Activated CD8-positive, alpha-beta T cell treated with anti-CD3 and anti-CD28 coated beads for 36 hours (primary cell): ENCODE measurements around the gene CLIC3. TPM values are rescaled to one million over a fixed set of nuclear protein-coding genes. Genes with fewer than 3 reads are reported as not detected.

ENCODE experiments used
- ATAC-seq: fragments of 200-7000 bp; cut with Tn5 transposase; one replicate; pipeline ENCODE4 v1.10.0; 2021; ENCODE audit warnings: mild to moderate bottlenecking, moderate library complexity
- CTCF ChIA-PET: fragments of 350-600 bp; sonication (Branson Sonifier 250); formaldehyde crosslinking; loops from one replicate; lab custom pipeline; 2021; ENCODE audit warnings: antibody characterized with exemption; lab: Charles Lee
- POLR2A ChIA-PET: fragments of 350-600 bp; sonication (Branson Sonifier 250); formaldehyde crosslinking; loops from one replicate; lab custom pipeline; 2021; ENCODE audit warnings: antibody characterized with exemption; lab: Charles Lee
- DNase-seq: peaks from one replicate; pipeline ENCODE4 v3.0.0-alpha.2; 2020
- H3K27ac Mint-ChIP-seq: one replicate; pipeline ENCODE4 v1.8.0; 2021; ENCODE audit warnings: mild to moderate bottlenecking, mixed read lengths
- H3K27me3 Mint-ChIP-seq: one replicate; pipeline ENCODE4 v1.8.0; 2021; ENCODE audit warnings: mixed read lengths
- H3K36me3 Mint-ChIP-seq: one replicate; pipeline ENCODE4 v1.8.0; 2021; ENCODE audit warnings: low read depth, mixed read lengths
- H3K4me1 Mint-ChIP-seq: one replicate; pipeline ENCODE4 v1.8.0; 2021; ENCODE audit warnings: low read depth, mixed read lengths
- H3K4me3 Mint-ChIP-seq: one replicate; pipeline ENCODE4 v1.8.0; 2021; ENCODE audit warnings: mild to moderate bottlenecking, moderate library complexity, mixed read lengths
- H3K9me3 Mint-ChIP-seq: one replicate; pipeline ENCODE4 v1.8.0; 2021; ENCODE audit warnings: mixed read lengths
- intact Hi-C: fragments of 100-400 bp; cut with micrococcal nuclease; formaldehyde crosslinking; loops from one replicate; pipeline ENCODE4 v1.10.0; 2022
- total RNA-seq, 2 experiments: library from RNA; stranded (reverse); gene quantifications; one replicate each; pipeline ENCODE4 v1.2.3, GENCODE V29; 2021
- TF ChIP-seq, protein P1 (sequence below): fragments of 200-600 bp; IDR thresholded peaks from one replicate; pipeline ENCODE4 v1.8.0; 2022; ENCODE audit warnings: antibody characterized with exemption, mild to moderate bottlenecking

Gene CLIC3
- total RNA-seq, 2 experiments from 2014 or later, result not detected

DNA sequence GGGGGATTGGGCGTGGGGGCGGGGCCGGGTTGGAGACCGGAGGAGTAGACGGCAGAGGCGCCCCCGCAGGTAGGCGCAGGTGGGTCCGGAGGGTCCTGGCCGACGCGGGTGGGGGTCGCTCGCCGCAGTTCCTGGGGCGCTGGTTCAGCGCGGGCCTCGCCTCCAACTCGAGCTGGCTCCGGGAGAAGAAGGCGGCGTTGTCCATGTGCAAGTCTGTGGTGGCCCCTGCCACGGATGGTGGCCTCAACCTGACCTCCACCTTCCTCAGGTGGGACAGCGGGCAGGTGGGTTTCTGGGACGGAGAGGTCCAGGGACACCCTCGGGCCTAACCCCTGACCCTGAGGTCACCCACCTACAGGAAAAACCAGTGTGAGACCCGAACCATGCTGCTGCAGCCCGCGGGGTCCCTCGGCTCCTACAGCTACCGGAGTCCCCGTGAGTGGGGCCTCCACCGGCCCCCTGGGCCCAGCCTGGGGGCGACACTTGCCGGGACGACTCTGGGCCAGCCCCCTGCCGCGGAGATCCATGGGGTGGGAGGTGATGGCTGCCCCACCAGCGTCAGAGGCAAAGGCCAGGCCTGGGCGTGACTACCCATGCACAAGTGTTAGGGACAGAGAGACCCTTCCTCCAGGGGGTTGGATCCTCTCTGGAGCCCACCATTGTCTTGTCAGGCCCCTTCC is 17.4 kb downstream of the CLIC3 start:
- DNase-seq, result no peak
- no peak for ATAC-seq

DNA sequence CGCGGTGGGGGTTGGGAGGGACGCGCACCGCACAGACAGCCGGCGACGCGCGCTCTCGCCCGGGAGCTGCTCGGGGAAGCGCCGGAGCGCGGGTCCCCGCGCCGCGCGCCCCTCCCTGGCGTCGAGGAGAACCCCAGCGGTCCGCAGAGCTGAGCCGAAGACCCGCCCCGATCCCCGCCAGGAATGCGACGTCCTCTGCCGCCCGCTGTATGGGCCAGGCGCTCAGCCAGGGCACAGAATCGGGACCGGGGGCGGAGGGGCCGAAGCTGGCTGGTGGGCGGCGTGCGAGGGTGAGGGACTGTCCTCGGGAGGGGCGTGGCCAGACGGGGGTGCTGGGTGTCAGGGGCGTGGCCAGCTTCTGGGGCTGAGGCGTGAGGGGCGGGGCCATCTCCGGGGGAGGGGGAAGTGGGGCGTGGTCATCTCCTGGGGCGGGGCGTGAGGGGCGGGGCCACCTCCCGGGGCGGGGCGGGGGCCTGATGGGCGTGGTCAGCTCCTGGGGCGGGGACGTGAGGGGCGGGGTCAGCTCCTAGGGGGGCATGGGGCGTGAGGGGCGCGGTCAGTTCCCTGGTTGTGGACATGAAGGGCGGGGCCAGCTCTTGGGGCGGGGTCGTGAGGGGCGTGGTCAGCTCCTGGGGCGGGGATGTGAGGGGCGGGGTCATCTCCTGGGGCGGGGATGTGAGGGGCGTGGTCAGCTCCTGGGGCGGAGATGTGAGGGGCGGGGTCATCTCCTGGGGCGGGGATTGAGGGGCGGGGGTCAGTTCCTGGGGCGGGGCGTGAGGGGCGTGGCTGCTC is 18.1 kb downstream of the CLIC3 start:
- no peaks in the 10 kb centered on the region for H3K27me3 Mint-ChIP-seq
- H3K4me1 Mint-ChIP-seq, result peaks cover 20% of the 10 kb centered on the region
- ChIA-PET POLR2A (interaction anchor here (1.2 kb wide), 1 partner anchor 14 kb away, joined by 3 read pairs; the partner anchor contains the start of gene PAXX), CTCF (interaction anchor here (0.9 to 4.5 kb wide), 5 partner anchors 10 to 190 kb away, joined by 3 to 24 read pairs (median 5); no protein-coding TSS in a partner anchor)
- H3K9me3 Mint-ChIP-seq, result no peaks in the 10 kb centered on the region
- peak; percentile 76 for DNase-seq
- intact Hi-C loops, result no loop called here
- TF ChIP-seq, protein P1, sequence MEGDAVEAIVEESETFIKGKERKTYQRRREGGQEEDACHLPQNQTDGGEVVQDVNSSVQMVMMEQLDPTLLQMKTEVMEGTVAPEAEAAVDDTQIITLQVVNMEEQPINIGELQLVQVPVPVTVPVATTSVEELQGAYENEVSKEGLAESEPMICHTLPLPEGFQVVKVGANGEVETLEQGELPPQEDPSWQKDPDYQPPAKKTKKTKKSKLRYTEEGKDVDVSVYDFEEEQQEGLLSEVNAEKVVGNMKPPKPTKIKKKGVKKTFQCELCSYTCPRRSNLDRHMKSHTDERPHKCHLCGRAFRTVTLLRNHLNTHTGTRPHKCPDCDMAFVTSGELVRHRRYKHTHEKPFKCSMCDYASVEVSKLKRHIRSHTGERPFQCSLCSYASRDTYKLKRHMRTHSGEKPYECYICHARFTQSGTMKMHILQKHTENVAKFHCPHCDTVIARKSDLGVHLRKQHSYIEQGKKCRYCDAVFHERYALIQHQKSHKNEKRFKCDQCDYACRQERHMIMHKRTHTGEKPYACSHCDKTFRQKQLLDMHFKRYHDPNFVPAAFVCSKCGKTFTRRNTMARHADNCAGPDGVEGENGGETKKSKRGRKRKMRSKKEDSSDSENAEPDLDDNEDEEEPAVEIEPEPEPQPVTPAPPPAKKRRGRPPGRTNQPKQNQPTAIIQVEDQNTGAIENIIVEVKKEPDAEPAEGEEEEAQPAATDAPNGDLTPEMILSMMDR, result no peak
- peak; percentile 75 for ATAC-seq
- no peaks in the 10 kb centered on the region for H3K36me3 Mint-ChIP-seq
- H3K4me3 Mint-ChIP-seq, result no peak overlapping the region
- H3K27ac Mint-ChIP-seq, result no peak overlapping the region

More for the DNA sequence above, 17.4 kb downstream of the CLIC3 start:
- intact Hi-C loops, result no loop called here
- H3K4me1 Mint-ChIP-seq, result peaks cover 20% of the 10 kb centered on the region
- H3K36me3 Mint-ChIP-seq, result no peaks in the 10 kb centered on the region
- ChIA-PET CTCF (interaction anchor here (1.0 to 4.5 kb wide), 2 partner anchors 27 to 56 kb away, joined by 3 to 24 read pairs; no protein-coding TSS in a partner anchor), POLR2A (interaction anchor here (1.2 kb wide), 1 partner anchor 14 kb away, joined by 3 read pairs; the partner anchor contains the start of gene PAXX)
- H3K9me3 Mint-ChIP-seq, result no peaks in the 10 kb centered on the region
- H3K4me3 Mint-ChIP-seq, result no peak overlapping the region
- TF ChIP-seq, protein P1, result no peak
- no peak overlapping the region for H3K27ac Mint-ChIP-seq
- peaks cover 4% of the 10 kb centered on the region for H3K27me3 Mint-ChIP-seq

DNA sequence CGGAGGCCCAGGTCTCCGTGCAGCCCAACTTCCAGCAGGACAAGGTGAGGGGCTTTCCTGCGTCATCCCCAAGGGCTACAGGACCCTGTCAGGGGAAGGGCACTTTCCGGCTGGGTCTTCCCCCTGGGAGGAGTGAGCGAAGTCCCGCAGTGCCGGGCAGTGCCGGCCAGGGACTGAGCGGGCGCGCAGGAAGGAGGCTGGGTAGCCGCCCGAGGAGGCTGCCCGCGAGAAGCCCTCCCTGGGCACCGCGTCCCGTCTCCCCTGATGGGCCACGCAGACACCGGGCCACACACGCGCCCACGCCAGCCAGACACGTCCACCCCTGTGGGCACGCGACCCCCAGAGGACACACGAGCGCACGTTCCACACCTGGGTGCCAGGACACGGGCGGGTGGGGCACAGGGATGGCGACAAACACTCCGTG is 18.7 kb downstream of the CLIC3 start:
- Mint-ChIP-seq H3K36me3 (no peaks in the 10 kb centered on the region), H3K9me3 (no peaks in the 10 kb centered on the region), H3K27ac (no peak overlapping the region), H3K27me3 (no peaks in the 10 kb centered on the region), H3K4me3 (no peak overlapping the region), H3K4me1 (peaks cover 20% of the 10 kb centered on the region)
- TF ChIP-seq, protein P1, result no peak
- POLR2A ChIA-PET, result interaction anchor here (1.3 kb wide), 1 partner anchor 13 kb away, joined by 5 read pairs; no protein-coding TSS in a partner anchor
- DNase-seq (no peak), ATAC-seq (no peak)
- CTCF ChIA-PET, result interaction anchor here (0.9 to 4.5 kb wide), 4 partner anchors 11 to 189 kb away, joined by 3 to 24 read pairs (median 6); no protein-coding TSS in a partner anchor
- intact Hi-C loops, result no loop called here

DNA sequence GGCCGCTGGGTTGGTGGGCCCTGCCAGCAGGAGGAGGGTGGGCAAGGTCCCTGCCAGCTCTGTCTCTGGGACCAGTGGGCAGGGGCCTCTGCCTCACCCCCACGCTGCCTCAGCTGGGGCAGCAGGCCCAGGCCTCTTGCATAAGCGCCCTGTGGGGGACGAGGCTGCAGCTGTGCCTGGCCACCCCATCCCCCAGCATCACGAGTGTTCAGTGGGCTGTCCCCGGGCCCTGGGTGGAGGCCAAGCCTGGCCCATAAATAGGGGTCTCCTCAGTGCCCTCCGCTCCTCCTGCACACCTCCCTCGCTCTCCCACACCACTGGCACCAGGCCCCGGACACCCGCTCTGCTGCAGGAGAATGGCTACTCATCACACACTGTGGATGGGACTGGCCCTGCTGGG is 19.1 kb downstream of the CLIC3 start, which contains the start of gene PTGDS:
PTGDS (plus strand) TSS at position 282 of the 400 bp plus-strand sequence; CDS start at position 357, 75 bp downstream.
- no peak for ATAC-seq
- intact Hi-C loops, result no loop called here
- Mint-ChIP-seq H3K4me3 (no peak within 1 kb of the TSS), H3K27ac (no peak within 1 kb of the TSS), H3K36me3 (no peaks in the 10 kb centered on the region), H3K9me3 (no peaks in the 10 kb centered on the region), H3K27me3 (no peaks in the 10 kb centered on the region), H3K4me1 (peaks cover 20% of the 10 kb centered on the region)
- no peak for DNase-seq
- ChIA-PET CTCF (interaction anchor here (1.8 to 4.5 kb wide), 2 partner anchors 12 to 58 kb away, joined by 7 to 24 read pairs; no protein-coding TSS in a partner anchor), POLR2A (interaction anchor here (1.2 to 1.3 kb wide), 2 partner anchors 14 to 47 kb away, joined by 3 to 5 read pairs; no protein-coding TSS in a partner anchor)
- TF ChIP-seq, protein P1, result no peak
